ENCODE results near the gene RAB25.

Gene RAB25

DNA sequence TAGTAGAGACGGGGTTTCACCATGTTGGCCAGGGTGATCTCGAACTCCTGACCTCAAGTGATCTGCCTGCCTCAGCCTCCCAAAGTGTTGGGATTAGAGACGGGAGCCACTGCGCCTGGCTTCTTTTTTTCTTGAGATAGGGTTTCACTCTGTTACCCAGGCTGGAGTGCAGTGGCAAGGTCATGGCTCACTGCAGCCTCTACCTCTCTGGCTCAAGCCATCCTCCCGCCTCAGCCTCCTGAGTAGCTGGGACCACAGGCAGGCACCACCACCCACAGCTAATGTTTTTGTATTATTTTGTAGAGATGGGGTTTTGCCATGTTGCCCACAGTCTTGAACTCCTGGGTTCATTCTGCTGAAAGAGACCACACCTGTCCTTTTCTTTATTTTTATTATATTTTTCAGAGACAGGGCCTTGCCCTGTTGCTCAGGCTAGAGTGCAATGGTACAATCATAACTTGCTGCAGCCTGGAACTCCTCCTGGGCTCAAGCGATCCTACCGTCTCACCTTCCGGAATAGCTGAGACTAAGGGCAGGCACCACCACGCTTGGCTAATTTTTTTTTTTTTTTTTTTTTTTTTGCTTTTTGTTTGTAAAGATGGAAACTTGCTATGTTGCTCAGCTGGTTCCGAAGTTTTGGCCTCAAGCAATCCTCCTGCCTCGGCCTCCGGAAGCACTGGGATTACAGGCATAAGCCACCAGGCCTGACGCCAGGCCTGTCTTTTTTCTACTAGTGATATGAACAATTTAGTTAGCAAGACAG is 56.6 kb downstream of the RAB25 start:
- in situ Hi-C loops (cut with MboI; ENCODE audit: low sequenced_read_pairs, unreplicated experiment): no loop called here
- TF ChIP-seq, protein P1, sequence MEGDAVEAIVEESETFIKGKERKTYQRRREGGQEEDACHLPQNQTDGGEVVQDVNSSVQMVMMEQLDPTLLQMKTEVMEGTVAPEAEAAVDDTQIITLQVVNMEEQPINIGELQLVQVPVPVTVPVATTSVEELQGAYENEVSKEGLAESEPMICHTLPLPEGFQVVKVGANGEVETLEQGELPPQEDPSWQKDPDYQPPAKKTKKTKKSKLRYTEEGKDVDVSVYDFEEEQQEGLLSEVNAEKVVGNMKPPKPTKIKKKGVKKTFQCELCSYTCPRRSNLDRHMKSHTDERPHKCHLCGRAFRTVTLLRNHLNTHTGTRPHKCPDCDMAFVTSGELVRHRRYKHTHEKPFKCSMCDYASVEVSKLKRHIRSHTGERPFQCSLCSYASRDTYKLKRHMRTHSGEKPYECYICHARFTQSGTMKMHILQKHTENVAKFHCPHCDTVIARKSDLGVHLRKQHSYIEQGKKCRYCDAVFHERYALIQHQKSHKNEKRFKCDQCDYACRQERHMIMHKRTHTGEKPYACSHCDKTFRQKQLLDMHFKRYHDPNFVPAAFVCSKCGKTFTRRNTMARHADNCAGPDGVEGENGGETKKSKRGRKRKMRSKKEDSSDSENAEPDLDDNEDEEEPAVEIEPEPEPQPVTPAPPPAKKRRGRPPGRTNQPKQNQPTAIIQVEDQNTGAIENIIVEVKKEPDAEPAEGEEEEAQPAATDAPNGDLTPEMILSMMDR (IDR thresholded peaks at IDR 0.05; ENCODE audit: borderline replicate concordance, control extremely low read depth, extremely low read depth, insufficient read depth, missing control alignments): no peak
- DNase-seq (ENCODE audit: low spot score): no peak

DNA sequence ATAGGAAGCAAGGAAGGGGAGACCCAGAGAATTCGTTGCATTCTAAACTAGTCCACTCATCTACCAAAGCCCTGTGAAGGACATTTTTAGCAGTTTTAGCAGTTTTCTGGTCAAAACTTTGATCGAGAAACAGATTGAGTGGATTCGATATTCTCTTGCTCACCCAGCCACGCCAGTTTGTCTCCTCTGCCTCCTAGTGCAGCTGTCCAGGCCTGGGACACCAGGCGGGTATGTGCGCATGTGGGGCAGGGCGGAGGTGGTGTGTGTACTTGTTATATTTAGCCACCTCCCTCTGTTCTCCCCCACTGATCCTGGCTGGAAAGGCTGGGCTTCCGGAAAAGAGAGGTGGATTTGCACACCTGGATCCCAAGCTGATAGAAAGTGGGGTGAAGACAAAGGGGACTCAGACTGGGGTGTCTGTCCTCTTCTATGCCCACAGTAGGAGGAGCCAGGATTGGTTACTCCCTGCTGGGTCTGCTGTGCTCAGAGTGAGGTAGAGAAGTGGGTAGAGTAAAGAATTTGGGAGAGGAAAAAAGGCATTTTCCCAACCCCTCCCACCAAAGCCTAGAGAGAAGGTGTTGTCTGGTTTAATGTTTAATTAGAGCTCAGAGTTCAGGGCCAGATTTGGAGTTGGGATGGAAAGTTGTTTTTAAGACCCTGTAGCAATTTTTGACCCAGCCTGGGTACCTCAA is 57.4 kb downstream of the RAB25 start:
- no peak for DNase-seq (ENCODE audit: low spot score)
- in situ Hi-C loops (cut with MboI; ENCODE audit: low sequenced_read_pairs, unreplicated experiment): no loop called here
- TF ChIP-seq, protein P1 (IDR thresholded peaks at IDR 0.05; ENCODE audit: borderline replicate concordance, control extremely low read depth, extremely low read depth, insufficient read depth, missing control alignments): no peak

DNA sequence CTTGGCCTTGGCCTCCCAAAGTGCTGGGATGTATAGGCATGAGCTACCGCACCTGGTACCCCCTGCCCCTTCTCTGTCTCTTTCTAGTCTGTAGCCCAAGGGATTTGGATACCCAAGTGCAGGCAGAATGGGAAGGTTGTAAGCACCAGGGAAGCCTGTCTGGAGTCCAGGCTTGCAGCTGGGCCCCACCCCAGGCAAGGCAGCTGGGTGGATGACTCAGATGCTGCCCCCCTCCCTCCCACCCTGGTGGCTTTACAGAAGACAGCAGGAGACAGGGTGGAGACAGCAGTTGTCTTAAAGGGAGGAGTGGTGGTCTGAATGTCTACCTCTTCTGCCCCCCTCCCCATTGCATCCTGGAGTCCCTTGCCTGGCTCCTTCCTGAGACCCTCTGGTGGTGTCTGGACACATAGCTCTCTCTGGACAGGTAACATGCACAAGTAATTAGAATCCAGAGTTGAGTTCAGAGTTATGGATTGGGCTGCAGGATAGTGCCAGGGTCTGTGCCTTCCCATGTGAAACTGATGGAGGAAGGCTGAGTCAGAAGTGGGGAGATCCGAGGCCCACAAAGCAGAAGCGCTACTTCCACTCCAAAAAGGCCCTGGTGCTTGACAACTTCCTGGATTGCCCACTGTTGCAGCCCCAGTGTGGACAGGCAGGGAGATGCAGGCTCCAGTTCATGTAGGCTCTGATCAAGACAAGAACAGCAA is 58.7 kb downstream of the RAB25 start:
- in situ Hi-C loops (cut with MboI; ENCODE audit: low sequenced_read_pairs, unreplicated experiment): no loop called here
- TF ChIP-seq, protein P1 (IDR thresholded peaks at IDR 0.05; ENCODE audit: borderline replicate concordance, control extremely low read depth, extremely low read depth, insufficient read depth, missing control alignments): no peak
- no peak for DNase-seq (ENCODE audit: low spot score)

All from GM13976 (cell line).